HG03575 (cell line): ENCODE data around the gene EEF1E1.

Experiments used
- ATAC-seq: cut with Tn5 transposase; IDR thresholded peaks from one replicate; pipeline ENCODE4 v1.9.1; 2021; ENCODE audit not compliant: unreplicated experiment, insufficient number of reproducible peaks, low FRiP score; ENCODE audit errors: extremely low read depth

The EEF1E1 gene

DNA sequence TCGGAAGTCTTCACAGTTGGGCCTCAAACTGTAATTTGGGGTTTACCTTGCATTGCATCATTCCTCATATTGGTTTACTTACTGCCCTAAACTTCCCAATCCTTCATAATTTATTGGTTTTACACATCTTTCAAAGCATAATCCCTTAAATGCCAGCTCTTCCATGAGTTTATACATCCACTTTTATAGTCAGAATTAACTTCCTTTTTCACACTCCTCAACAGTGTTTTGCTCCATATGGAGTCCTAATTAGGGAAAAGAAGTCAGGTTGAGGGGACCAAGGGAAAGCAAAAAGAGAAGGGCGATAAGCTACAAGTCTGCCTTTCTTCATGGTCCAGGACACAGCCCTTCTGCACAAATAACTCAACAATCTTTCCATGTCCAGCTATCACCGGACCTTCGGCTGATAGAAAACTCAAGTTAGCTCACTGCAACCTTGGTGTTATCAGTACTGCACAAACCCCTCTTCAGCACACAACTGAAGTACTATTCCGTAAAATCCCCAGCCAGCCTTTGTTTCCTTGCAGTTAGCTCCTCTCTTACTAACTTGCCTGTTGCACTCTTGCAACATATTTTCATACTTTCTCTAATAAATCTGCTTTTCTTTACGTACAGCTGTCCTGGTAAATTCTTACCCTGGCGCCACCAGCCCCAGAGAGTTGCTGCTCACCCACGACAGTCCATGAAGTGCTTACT, 2.0 kb downstream of the EEF1E1 start:
- ATAC-seq = no peak

DNA sequence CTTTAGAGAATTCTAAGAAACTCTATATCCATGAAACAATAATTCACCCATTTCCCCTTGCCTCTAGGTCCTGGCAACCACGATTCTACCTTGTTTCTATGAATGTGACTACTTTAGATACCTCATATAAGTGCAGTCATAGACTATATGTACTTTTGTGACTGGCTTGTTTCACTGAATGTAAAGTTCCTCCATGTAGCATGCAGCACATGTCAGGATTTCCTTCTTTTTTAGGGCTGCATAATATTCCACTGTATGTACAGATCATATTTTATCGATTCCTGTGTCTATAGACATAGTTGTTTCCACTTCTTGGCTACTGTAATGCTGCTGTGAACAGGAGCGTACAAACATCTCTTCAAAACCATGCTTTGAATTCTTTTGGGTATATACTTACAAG, 11.7 kb downstream of the EEF1E1 start:
- ATAC-seq = no peak

DNA sequence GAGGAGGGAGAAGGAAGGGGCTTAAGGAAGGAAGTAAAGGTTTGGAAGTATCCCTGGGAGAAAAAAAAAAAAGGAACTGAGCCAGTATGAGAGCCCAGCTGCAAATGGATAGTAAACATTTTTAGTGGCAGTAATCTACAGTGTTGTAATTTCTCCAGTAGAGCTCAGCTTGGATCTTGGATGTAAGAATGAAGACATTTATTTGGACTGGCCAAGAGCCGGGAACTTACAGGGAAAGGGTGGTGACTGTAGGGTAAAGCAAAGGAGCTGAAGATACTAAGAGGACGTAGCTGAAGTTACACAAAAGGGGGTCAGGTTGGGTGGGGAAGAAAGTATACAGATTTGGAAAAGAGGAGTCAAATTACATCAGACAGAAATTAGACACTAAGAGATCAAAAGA, 13.5 kb downstream of the EEF1E1 start:
- no peak for ATAC-seq

DNA sequence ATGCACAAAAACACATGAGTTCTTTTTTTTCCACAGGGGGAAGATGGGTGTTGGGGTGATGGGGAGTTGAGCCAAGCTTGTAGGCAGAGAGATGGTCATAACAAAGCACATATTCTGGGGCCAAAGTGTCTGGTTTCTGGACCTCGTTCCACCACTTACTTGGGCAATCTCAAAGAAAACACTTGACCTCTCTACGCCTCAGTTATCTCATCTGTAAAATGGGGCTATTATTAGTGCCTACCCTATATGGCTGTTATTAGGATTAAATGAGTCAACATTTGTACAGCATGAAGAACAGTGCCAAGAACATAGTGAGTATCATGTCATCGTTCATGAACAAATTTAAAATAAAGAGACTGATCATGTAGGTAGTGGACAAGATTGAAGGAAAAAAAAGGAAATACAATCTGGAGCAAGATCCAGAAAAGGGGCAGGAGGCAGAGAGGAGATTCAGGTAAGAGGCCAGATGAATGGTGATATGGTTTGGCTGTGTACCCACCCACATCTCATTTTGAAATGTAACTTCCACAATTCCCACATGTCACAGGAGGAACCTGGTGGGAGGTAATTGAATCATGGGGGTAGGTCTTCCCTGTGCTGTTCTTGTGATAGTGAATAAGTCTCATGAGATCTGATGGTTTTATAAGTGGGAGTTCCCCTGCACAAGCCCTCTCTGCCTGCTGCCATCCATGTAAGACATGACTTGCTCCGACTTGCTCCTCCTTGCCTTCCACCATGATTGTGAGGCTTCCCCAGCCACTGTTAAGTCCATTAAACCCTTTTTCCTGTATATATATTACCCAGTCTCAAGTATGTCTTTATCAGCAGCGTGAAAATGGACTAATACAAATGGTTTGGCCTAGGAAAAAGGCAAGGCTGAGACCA, 14.2 kb downstream of the EEF1E1 start:
- ATAC-seq = no peak

DNA sequence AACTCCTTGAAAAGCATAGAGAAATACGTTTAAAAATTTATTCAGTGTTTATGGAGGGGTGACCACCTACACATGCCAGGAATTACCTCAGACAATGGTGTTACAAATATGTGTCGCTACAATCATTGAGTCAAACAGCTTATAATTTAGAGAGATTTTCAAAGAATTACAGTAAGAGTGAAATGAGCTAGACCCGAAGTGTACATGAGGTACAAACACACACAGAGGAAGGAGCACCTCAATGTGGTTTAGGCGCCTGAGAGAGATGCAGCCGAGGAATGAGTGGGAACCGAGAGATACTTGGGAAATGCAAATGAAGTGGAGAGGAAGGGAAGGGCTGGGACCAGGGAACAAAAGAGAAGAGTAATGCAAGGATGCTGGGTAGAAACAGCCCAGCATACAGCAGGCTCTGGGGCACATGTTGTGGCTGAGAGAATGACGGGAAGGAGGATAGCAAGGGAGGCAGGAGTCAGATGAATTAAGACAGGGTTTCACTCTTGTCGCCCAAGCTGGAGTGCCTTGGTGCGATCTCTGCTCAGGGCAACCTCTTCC, 15.5 kb downstream of the EEF1E1 start:
- ATAC-seq = no peak

DNA sequence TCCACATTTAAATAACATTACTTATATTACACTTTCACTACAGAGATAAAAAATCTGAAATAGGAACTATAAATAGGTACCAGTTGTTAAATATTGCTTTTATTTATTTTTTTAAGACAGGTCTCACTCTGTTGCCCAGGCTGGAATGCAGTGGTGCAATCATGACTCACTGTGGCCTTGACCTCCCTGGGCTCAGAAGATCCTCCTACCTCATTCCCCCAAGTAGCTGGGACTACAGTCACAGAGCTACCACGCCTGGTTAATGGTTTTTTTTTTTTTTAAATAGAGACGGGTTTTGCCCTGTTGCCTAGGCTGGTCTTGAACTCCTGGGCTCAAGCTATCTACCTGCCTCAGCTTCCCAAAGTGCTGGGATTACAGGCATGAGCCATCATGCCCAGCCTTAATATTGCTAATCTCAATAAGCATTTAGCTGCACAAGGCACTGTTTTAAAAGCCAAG, 17.3 kb downstream of the EEF1E1 start:
- ATAC-seq = no peak

DNA sequence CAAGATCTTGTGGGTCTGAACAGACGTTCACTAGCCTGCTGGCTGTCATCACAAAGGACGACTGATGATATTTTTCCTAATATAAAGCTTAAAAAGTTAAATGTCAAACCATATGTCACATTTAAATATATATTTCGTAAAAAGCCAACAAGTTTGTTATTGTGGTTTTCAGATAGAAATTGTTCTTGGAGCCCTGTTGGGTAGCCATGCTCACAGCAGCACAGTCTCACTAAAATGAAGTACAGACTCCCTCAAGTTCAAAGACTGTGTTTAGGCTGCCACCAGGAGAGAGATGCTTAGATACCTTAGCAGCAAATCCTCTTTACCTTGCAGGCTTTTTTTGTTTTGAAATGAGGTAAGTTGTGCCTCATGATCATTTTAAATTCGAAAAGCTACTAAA, 17.8 kb downstream of the EEF1E1 start:
- no peak for ATAC-seq

DNA sequence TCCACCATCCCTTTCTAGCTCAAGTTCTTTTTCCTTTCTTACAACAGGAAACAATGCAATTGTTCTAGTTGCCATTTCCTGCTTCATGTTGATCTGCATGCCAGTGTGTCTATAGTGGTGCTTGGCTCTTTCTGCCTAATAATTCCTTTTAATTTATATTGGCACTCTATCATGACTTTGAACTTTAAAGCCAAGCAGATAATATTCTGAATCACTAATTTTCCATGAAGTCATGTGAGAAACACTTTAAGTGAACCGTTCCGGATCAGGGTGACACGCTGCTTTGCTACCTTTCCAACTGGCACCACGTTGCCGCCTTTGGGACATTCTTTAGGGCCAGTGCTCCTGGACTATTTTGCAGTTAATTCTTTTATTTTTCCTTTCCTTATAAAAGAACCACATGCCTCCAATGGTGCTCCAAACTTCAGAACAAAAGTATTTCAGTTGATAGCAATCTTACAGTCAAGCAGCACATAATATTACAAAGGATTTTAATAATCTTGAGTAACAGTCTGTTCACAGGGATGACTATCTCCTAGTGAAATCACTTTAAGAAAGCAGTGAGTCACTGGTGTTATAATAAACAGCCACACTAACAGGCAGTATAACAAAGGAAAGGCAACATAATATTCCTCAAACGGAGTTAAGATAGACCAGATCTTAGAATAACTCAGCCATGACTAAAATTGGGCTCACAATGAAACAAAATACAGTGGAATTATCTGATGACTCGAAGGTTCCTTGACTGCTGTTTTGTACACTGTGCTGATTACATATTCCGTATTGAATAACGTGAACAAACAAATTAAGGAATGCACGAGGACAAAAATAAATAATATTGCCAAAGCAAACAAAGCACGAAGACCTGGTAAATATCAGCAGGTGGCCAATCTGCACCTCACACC, 19.1 kb downstream of the EEF1E1 start:
- no peak for ATAC-seq

DNA sequence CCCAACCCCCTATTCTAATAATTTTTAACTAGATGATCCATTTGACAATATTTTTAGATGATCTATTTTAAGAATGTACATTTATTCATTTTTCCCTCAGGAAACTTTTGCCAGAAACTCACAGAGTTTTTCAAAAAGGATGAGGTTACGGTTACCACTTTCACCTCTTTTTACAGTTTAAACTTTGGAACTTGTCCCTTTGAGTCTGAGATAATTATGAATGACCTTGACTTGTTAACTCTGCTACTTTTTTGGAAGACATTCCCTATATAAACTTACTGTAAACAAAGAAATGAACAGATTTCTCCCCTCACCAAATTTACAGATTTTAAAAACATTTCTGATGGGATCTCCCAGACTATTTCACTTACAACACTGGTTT, 19.8 kb downstream of the EEF1E1 start:
- no peak for ATAC-seq

DNA sequence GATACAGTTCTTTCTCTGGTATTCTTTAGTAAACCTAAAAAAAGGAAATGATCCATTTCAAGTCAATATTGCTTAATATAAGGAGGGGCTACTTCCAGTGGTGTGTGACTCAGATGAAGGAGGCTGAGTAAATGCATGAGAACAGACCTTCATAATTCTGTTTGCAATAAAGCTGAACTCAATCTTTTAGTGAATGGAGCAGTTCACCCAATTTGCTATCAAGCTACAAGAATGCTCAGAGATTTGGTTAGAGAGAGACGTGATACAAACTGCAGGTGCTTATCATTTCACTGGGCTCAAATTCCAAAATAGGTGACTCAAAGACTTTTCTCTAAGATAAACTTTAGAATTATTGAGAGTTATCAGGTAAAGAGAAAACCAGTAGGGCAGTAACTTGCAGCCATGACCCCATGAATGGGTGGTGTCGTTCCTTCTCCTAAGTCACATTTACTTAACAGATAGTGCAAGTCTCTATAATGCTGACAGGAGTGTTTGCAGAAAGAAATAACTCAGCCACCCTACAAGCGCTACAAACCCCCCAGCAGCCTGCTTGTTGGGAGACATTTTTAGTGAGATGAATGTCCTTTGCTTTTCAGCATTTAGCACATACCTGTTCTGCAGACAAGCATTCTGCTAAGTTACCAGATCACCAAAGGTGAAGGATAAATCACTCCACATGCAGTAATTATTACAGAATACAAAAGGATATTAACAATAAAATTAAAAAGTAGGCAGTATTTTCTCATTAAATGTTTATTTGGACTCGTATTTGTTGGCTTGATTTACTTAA, 21.8 kb downstream of the EEF1E1 start:
- ATAC-seq = no peak

DNA sequence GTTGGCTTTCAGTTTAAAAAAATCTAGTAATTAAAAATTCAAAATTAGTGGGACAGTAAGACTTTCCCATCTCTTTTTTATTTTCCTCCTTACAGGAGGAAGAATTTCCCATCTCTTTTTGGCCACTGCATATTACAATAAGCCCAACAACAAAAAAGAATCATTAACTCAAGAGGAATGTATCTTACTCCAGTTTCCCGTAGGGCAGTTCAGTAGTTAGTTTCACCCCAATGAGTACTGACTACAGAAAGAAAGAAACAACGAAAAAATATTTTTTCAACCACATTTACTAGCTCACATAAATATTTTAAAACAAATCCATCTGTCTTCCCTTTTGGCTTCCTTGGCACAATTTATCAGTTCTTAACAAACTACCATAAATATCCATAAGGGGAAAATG, 23.2 kb downstream of the EEF1E1 start:
- ATAC-seq = no peak

DNA sequence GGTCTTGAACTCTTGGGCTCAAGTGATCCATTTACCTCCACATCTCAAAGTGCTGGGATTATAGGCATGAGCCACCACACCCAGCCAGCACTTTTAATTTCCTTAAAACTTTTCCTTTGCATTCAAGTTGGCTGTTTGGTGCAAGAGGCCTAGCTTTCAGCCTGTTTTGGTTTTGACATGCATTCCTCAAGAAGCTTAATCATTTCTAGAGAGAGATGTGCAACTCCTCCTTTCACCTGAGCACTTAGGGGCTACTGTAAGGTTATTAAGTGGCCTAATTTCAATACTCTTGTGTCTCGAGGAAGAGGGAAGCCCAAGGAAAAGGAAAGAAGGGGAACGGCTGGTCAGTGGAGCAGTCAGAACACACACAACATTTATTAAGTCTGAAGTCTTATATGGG, 24.4 kb downstream of the EEF1E1 start:
- no peak for ATAC-seq

DNA sequence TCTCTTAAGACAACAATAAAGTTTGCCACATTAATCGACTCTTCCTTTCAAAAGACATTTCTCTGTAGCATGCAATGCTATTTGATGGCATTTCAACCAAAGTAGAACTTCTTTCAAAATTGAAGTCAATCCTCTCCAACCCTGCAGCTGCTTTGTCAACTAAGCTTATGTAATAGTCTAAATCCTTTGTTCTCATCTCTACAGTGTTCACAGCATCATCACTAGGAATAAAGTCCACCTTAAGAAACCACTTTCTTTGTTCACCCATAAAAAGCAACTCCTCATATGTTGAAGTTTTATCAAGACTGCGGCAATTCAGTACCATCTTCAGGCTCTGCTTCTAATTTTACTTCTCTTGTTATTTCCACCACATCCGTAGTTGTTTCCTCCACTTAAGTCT, 26.6 kb downstream of the EEF1E1 start:
- no peak for ATAC-seq

DNA sequence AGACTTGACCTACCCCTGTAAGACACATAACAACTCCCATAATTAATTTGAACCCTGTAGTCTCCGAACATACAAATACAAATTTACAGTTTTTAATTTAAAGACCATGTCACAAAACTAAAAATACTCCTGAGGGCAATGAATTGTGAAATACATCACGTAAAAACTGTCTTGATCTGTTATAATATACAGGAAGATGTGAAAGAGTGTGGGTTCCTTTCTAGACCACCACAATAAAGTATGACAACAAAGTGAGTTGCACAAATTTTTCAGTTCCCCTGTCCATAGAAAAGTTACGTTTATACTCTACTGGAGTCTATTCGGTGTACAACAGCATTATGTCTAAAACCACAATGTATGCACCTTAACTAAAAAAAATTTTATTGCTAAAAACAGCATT, 27.2 kb downstream of the EEF1E1 start:
- no peak for ATAC-seq

DNA sequence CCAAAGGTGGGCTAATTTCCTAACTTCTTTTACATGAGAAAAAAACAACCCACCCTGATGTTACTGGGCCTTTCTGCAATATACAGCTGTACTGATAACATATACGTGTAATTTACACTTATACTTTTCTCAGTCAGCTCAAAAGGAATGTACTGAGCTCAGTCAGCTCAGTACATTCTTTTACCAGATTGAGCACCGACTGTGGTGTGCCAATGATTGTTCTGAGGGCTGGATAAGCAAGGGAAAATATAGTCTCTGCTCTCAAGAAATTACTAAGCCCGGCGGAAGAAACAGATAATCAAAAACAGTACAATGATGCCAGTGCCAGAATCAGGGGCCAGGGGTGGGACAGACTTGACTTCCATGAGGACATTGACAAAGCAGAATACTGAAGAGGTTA, 28.1 kb downstream of the EEF1E1 start:
- ATAC-seq = no peak

DNA sequence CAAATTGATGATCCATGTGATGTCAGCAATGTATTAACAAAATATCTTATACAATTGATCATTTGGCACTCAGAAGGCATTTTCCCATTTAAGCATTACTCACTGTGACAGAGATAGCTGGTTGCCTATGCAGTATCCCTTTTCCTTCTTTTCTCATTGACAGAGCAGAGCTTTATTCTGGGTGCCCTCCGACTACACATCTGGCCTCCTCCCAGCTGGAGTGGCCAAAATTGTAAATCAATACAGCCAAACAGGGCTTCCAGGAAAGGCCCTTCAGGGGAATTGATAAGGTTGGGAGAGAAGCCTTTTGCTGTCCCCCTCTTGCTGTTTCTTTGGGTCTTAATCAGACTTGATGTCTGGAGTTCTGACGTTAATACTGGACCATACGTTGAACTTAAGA, 28.6 kb downstream of the EEF1E1 start:
- no peak for ATAC-seq

DNA sequence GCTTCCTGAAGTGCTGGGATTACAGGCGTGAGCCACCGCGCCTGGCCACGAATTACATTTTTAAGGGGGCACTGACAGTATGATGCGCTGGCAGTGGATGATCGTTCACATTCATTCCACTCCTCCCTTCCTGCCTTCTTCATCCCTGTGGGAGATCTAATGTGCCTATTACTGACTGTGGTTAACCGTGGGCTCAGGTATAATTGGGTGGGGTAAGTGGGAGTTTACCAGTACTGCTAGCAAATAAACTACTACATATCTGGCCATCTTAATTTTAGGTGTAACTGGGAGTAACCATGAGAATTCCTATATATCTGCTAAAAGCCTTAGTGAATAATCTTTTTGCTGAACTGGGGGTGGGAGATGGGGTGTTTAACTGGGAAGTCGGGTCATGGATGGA, 31.6 kb downstream of the EEF1E1 start:
- no peak for ATAC-seq

DNA sequence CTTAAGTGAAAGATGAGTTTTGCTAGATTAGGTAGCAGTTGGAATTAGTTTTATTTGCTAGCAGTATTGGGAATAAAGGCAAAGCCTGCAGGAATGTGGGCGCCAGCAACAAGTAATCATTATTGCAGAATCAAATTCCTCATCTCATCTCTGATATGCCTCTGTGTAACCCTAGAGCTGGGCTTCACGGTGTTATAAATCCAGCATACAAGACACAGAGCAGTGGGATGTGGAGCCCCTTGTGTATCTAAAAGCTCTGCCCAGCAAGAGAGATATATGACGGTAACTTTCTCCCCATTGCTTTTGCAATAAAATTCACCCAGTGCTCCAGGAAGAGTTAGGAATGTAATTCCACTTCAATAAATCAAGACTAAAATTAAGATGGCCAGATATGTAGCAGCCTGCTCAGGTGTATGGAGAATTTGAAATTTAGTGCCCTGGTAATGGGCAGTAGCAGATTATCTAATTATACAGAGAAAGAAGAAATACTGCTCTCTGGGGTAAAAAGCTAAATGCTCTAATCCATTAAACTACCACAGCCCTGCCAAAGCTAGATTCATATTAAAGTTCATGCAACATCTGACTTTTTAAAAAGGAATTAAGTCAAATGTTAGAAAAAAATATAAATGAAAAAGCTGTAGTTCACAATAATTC, 32.6 kb downstream of the EEF1E1 start:
- ATAC-seq = no peak
